HG03196 (cell line): ENCODE data around the gene HMG20A.

ENCODE experiments used
- ATAC-seq: cut with Tn5 transposase; IDR thresholded peaks from one replicate; pipeline ENCODE4 v1.9.1; 2021; ENCODE audit not compliant: unreplicated experiment

Gene HMG20A

GRCh38 chr15:77475001-77475400 is 54.3 kb downstream of the HMG20A start:
- no peak for ATAC-seq

GRCh38 chr15:77475898-77476297 is 55.2 kb downstream of the HMG20A start:
- no peak for ATAC-seq

- ATAC-seq, result no peak
These were observed 56.3 kb downstream of the HMG20A start for GRCh38 chr15:77476995-77477394.

GRCh38 chr15:77478051-77478450 is 57.4 kb downstream of the HMG20A start:
- no peak for ATAC-seq

- no peak for ATAC-seq
These were observed 58.3 kb downstream of the HMG20A start for GRCh38 chr15:77479015-77479414.

GRCh38 chr15:77480859-77481633 is 60.4 kb downstream of the HMG20A start:
- no peak for ATAC-seq

- ATAC-seq, result no peak
These were observed 61.0 kb downstream of the HMG20A start for GRCh38 chr15:77481670-77482069.

- ATAC-seq, result no peak
These were observed 61.9 kb downstream of the HMG20A start for GRCh38 chr15:77482570-77482969.

- ATAC-seq, result no peak
These were observed 62.9 kb downstream of the HMG20A start for GRCh38 chr15:77483425-77484140.

GRCh38 chr15:77484994-77485393 is 64.3 kb downstream of the HMG20A start:
- ATAC-seq, result no peak

- no peak for ATAC-seq
These were observed 66.1 kb downstream of the HMG20A start for GRCh38 chr15:77486542-77487468.

GRCh38 chr15:77487469-77487842 is 66.8 kb downstream of the HMG20A start:
- ATAC-seq, result no peak

GRCh38 chr15:77487888-77488287 is 67.2 kb downstream of the HMG20A start:
- no peak for ATAC-seq

GRCh38 chr15:77489647-77490046 is 69.0 kb downstream of the HMG20A start:
- no peak for ATAC-seq

GRCh38 chr15:77493324-77493907 is 72.7 kb downstream of the HMG20A start:
- ATAC-seq, result no peak

- no peak for ATAC-seq
These were observed 73.6 kb downstream of the HMG20A start for GRCh38 chr15:77494073-77494867.

- no peak for ATAC-seq
These were observed 74.3 kb downstream of the HMG20A start for GRCh38 chr15:77494964-77495363.

- no peak for ATAC-seq
These were observed 75.3 kb downstream of the HMG20A start for GRCh38 chr15:77495838-77496596.

GRCh38 chr15:77496715-77497109 is 76.0 kb downstream of the HMG20A start:
- ATAC-seq, result no peak
